Memory B cell (primary cell): ENCODE results near the gene CHD3.
"Not testable (repeated sequence)": the region's sequence is repeated elsewhere in the genome, so short reads cannot be mapped to it uniquely, and the experiment has no call there.

ENCODE experiments used
- ATAC-seq: fragments of 150-1000 bp; cut with Tn5 transposase; 2 replicates; pipeline ENCODE4 v1.10.0; 2021; ENCODE audit warnings: low read depth, mild to moderate bottlenecking, moderate library complexity
- DNase-seq, 2 donors: peaks; one replicate each; pipeline ENCODE4 v3.0.0; 2022; ENCODE audit warnings: low spot score in 2 of 2
- H3K27ac Mint-ChIP-seq: one replicate; pipeline ENCODE4 v1.8.0; 2022; ENCODE audit warnings: mild to moderate bottlenecking, moderate library complexity, mixed read lengths
- H3K27me3 Mint-ChIP-seq: one replicate; pipeline ENCODE4 v1.8.0; 2022; ENCODE audit warnings: mixed read lengths
- H3K36me3 Mint-ChIP-seq: one replicate; pipeline ENCODE4 v1.8.0; 2022; ENCODE audit warnings: mild to moderate bottlenecking, mixed read lengths
- H3K4me1 Mint-ChIP-seq: one replicate; pipeline ENCODE4 v1.8.0; 2022; ENCODE audit warnings: mixed read lengths
- H3K4me3 Mint-ChIP-seq: one replicate; pipeline ENCODE4 v1.8.0; 2022; ENCODE audit warnings: mild to moderate bottlenecking, moderate library complexity, mixed read lengths
- H3K9me3 Mint-ChIP-seq: one replicate; pipeline ENCODE4 v1.8.0; 2022; ENCODE audit warnings: mixed read lengths

Gene CHD3

DNA sequence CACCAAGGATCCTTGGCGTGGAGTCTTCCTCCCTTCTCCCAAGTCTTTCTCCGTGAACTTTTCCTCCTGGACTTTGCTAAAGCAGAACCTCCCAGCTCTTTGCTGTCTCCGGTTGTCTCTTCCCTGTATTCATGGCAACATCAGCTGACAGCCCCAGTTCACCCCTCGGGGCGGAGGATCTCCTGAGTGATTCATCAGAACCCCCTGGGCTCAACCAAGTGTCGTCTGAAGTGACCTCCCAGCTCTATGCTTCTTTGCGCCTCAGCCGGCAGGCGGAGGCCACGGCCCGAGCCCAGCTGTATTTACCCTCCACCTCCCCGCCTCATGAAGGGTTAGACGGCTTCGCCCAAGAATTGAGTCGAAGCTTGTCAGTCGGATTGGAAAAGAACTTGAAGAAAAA lies 44.4 kb downstream of the CHD3 start:
- H3K9me3 Mint-ChIP-seq = no peaks in the 10 kb centered on the region
- peak overlapping the region; percentile 92 for H3K4me3 Mint-ChIP-seq
- ATAC-seq = no peak
- peak overlapping the region; percentile 92 for H3K27ac Mint-ChIP-seq
- H3K4me1 Mint-ChIP-seq = peaks cover 20% of the 10 kb centered on the region
- DNase-seq = no peak
- H3K27me3 Mint-ChIP-seq = no peaks in the 10 kb centered on the region
- H3K36me3 Mint-ChIP-seq = peaks cover 9% of the 10 kb centered on the region

DNA sequence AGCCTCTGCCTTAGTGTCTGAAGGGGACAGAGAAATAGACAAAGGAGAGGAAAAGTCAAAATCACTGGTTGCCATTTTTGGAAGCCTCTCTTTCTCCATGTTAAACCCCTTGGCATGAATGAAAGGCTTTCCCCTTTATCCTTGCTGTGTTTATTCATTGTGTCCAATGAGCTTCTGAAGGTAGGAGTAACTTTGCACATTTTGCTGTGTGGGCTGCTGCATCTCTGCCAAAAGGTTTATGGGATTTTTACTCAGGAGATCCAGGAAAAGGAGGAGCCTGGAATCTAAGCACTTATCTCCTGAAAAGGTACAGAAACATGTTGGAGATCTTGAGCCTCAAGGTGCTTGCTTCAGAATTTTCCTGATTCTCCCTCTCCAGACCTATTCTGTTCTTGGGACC lies 47.3 kb downstream of the CHD3 start:
- no peak for ATAC-seq
- no peak for DNase-seq
- no peak overlapping the region for H3K4me3 Mint-ChIP-seq
- no peak overlapping the region for H3K27ac Mint-ChIP-seq
- peaks cover 20% of the 10 kb centered on the region for H3K36me3 Mint-ChIP-seq
- H3K4me1 Mint-ChIP-seq = peaks cover 19% of the 10 kb centered on the region
- H3K9me3 Mint-ChIP-seq = no peaks in the 10 kb centered on the region
- H3K27me3 Mint-ChIP-seq = no peaks in the 10 kb centered on the region

DNA sequence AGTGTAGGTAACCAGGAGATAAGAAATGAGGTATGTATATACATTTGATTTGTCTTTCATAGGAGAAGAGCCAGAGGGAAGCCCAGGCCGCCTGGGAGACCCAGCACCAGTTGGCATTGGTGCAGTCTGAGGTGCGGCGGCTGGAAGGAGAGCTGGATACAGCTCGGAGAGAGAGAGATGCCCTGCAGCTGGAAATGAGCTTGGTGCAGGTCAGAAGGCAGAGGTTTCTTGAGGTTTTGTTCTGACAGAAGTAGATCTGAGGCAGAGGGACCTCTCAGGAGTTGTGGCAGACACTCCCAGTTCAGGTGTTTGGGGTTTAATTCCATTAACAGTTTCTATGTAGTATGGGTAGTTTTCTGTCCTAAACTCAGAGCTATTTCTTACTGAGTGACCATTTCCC lies 51.4 kb downstream of the CHD3 start:
- Mint-ChIP-seq H3K36me3 (peaks cover 31% of the 10 kb centered on the region), H3K4me3 (no peak overlapping the region), H3K27me3 (no peaks in the 10 kb centered on the region), H3K9me3 (no peaks in the 10 kb centered on the region), H3K27ac (no peak overlapping the region), H3K4me1 (no peaks in the 10 kb centered on the region)
- no peak for DNase-seq
- no peak for ATAC-seq

DNA sequence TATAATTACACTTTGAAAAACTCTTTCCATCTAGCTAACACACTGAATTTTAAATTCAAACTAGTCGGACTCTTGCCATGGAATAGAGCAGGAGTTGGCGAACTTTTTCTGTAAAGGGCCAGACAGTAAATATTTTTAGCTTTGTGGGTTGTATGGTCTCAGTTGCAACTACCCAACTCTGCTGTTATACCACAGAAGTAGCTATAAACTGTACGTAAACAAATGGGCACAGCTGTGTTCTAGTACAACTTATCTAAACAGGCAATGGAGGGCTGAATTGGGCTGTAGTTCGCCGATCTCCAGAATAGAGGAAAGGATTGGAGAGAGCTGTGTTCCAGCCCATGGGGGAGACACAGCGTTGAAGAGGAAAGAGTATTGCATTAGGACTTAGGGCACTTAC lies 52.2 kb downstream of the CHD3 start:
- ATAC-seq (no peak), DNase-seq (no peak)
- no peak overlapping the region for H3K27ac Mint-ChIP-seq
- H3K9me3 Mint-ChIP-seq = no peaks in the 10 kb centered on the region
- peaks cover 32% of the 10 kb centered on the region for H3K36me3 Mint-ChIP-seq
- H3K4me3 Mint-ChIP-seq = no peak overlapping the region
- peaks cover 2% of the 10 kb centered on the region for H3K4me1 Mint-ChIP-seq
- H3K27me3 Mint-ChIP-seq = no peaks in the 10 kb centered on the region

DNA sequence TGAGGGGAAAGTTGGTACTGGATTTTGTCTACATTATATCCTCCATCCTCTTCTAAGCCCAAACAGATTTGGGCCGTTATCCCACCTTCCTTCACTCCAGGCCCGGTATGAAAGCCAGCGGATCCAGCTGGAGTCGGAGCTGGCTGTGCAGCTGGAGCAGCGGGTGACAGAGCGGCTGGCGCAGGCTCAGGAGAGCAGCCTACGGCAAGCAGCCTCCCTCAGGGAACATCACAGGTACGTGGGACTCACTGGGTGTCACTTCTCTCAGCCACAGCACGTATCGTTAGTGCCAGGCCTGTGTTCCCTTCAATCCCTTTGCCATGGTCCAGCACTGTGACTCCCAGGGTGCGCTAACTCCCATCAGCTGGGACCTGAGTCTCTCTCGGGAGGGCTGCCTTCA lies 54.7 kb downstream of the CHD3 start:
- ATAC-seq = no peak
- Mint-ChIP-seq H3K4me1 (peaks cover 2% of the 10 kb centered on the region), H3K36me3 (peaks cover 42% of the 10 kb centered on the region), H3K9me3 (no peaks in the 10 kb centered on the region), H3K27ac (no peak overlapping the region), H3K27me3 (no peaks in the 10 kb centered on the region), H3K4me3 (no peak overlapping the region)
- DNase-seq = no peak

DNA sequence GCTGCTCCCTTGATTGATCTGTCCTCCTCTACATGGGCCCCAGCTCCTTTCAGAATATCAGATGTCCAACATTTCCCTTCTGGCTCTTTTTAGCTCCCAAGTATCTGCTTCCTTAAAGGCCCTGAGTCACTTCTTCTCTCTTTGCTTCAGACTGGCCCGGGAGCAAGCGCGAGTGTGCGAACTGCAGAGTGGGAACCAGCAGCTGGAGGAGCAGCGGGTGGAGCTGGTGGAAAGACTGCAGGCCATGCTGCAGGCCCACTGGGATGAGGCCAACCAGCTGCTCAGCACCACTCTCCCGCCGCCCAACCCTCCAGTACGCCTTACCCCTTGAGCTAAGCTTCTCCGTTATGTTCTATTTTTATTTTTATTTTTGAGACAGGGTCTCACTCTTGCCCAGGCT lies 55.7 kb downstream of the CHD3 start:
- Mint-ChIP-seq H3K27me3 (no peaks in the 10 kb centered on the region), H3K9me3 (no peaks in the 10 kb centered on the region), H3K4me3 (no peak overlapping the region), H3K4me1 (peaks cover 2% of the 10 kb centered on the region), H3K36me3 (peaks cover 49% of the 10 kb centered on the region), H3K27ac (no peak overlapping the region)
- ATAC-seq (no peak), DNase-seq (no peak)

DNA sequence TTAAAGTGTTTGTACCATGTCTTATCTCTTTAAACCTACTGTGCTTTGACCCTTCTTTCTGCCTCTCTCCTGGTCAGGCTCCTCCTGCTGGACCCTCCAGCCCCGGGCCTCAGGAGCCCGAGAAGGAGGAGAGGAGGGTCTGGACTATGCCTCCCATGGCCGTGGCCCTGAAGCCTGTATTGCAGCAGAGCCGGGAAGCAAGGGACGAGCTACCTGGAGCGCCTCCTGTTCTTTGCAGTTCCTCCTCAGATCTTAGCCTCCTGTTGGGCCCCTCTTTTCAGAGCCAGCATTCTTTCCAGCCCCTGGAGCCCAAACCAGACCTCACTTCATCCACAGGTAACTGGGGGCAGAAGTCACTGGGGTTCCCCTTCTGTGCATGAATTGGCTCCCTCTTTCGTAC lies 57.1 kb downstream of the CHD3 start:
- ATAC-seq (no peak), DNase-seq (no peak)
- Mint-ChIP-seq H3K27me3 (no peaks in the 10 kb centered on the region), H3K4me1 (peaks cover 2% of the 10 kb centered on the region), H3K4me3 (no peak overlapping the region), H3K36me3 (peaks cover 42% of the 10 kb centered on the region), H3K27ac (no peak overlapping the region), H3K9me3 (no peaks in the 10 kb centered on the region)

DNA sequence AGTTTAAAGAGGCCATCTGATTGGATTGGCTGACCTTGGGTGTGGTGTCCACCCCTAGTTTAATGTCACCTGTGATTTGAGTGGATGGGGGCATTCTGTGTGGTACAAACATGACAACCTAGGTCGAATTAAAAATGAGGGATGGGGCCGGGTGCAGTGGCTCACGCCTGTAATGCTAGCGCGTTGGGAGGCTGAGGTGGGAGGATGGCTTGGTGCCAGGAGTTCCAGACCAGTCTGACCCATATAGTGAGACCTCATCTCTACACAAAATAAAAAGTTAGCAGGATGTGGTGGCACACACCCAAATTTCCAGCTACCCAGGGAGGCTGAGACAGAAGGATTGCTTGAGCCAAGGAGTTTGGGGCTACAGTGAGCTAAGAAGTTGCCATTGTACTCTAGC lies 57.9 kb downstream of the CHD3 start:
- H3K9me3 Mint-ChIP-seq = no peaks in the 10 kb centered on the region
- H3K4me1 Mint-ChIP-seq = peaks cover 4% of the 10 kb centered on the region
- H3K27me3 Mint-ChIP-seq = no peaks in the 10 kb centered on the region
- no peak for DNase-seq
- H3K27ac Mint-ChIP-seq = no peak overlapping the region
- H3K36me3 Mint-ChIP-seq = peaks cover 39% of the 10 kb centered on the region
- ATAC-seq = no peak
- H3K4me3 Mint-ChIP-seq = no peak overlapping the region

DNA sequence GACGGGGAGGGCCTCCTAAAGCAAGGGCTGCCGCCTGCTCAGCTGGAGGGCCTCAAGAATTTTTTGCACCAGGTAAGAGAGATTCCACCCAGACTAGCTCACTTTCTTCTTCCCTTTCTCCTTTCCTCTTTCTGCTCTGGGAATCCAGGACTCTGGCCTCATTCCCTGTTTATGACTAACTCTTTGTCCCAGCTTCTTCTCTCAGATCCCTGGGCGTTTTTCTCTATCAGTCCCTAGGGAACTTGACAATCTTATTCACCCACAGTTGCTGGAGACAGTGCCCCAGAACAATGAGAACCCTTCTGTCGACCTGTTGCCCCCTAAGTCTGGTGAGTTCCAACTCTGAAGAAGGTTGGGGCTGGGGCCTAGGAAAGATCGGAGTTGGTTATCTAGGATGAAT lies 59.1 kb downstream of the CHD3 start:
- H3K27ac Mint-ChIP-seq = no peak overlapping the region
- no peak for ATAC-seq

DNA sequence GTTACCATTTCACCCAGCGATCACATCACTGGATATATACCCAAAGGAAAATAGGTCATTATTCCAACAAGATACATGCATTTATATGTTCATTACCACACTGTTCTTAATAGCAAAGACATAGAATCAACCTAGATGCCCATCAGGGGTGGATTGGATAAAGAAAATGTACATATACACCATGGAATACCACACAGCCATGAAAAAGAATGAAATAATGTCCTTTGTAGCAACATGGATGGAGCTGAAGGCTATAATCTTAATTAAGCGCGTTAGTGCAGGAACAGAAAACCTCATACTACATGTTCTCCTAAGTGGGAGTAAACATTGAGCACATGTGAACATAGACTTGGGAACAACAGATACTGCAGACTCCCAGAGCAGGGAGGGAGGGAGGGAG lies 62.0 kb downstream of the CHD3 start:
- Mint-ChIP-seq H3K36me3 (peaks cover 27% of the 10 kb centered on the region), H3K27ac (no peak overlapping the region), H3K4me1 (peaks cover 5% of the 10 kb centered on the region), H3K4me3 (no peak overlapping the region), H3K27me3 (no peaks in the 10 kb centered on the region), H3K9me3 (no peaks in the 10 kb centered on the region)
- ATAC-seq (no peak), DNase-seq (no peak)

More for the DNA sequence above, 59.1 kb downstream of the CHD3 start:
- Mint-ChIP-seq H3K4me3 (no peak overlapping the region), H3K36me3 (peaks cover 39% of the 10 kb centered on the region), H3K9me3 (no peaks in the 10 kb centered on the region), H3K4me1 (peaks cover 6% of the 10 kb centered on the region), H3K27me3 (no peaks in the 10 kb centered on the region)
- DNase-seq = no peak

DNA sequence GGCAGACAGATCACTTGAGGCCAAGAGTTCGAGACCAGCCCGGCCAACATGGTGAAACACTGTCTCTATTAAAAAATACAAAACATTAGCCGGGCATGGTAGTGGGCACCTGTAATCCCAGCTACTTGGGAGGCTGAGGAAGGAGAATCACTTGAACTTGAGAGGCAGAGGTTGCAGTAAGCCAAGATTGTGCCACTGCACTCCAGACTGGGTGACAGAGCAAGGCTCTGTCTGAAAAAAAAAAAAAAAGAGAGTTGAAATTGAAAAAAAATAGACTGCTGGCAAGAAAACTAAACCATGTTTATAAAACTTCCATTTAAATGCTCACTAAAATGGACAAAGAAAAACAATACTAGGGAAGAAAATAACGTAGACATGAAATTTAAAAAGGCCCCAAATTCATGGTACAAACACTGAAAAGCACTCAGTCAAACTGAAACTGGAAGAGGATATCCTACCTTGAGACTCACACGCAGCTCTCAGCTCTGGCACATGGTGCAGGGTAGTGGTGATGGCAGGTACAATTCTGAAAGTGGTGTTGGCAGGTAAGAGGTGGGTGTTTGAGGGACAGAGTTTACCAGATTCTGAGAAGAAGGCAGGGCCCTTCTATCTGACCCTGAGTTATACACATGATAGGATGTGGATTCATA lies 62.7 kb downstream of the CHD3 start:
- ATAC-seq = peak; percentile 99
- Mint-ChIP-seq H3K4me1 (peaks cover 4% of the 10 kb centered on the region), H3K4me3 (no peak overlapping the region), H3K36me3 (peaks cover 22% of the 10 kb centered on the region), H3K27me3 (no peaks in the 10 kb centered on the region), H3K27ac (peak overlapping the region; percentile 76), H3K9me3 (no peaks in the 10 kb centered on the region)
- DNase-seq = peak in 1 of 2 donors; percentile 16

DNA sequence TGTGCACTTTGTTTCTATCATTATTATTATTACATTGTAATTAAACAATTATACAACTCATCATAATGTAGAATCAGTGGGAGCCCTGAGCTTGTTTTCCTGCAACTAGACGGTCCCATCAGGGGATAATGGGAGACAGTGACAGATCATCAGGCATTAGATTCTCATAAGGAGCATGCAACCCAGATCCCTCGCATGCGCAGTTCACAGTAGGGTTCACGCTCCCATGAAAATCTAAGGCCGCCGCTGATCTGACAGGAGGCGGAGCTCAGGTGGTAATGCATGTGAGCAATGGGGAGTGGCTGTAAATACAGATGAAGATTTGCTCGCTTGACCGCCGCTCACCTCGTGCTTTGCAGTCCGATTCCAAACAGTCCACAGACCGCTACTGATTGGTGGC lies 64.7 kb downstream of the CHD3 start:
- not testable (repeated sequence) for H3K27me3 Mint-ChIP-seq, ATAC-seq, DNase-seq, H3K9me3 Mint-ChIP-seq, H3K27ac Mint-ChIP-seq, H3K4me3 Mint-ChIP-seq, H3K4me1 Mint-ChIP-seq
- H3K36me3 Mint-ChIP-seq = peaks cover 11% of the 10 kb centered on the region

DNA sequence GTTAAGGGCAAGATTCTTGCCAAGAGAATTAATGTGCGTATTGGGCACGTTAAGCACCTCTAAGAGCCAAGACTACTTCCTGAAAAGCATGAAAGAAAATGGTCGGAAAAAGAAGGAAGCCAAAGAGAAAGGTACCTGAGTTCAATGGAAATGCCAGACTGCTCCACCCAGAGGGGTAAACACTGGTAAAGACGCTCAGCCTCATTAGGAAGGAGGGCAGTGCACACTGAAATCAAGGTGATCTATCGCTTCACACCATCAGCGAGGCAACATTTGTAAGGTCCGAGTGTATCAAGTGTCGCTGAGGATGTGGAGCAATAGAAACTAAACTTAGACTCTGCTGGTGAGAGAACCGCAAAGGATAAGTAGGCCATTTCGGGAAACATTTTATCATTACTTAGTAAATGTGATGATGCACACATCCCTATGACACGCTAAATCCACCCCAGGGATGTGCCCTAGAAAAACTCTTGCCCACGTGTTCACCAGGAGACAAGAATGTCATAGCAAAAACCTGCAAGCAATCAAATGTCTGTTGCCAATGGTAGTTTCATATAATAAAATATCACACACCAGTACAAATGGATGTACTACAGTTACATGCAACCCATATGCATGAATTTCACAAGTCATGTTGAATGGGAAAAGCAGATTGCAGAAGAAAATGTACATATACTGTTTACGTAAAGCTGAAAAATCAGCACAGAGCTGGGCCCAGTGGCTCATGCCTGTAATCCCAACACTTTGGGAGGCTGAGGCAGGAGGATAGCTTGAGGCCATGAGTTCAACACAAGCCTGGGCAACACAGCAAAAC lies 67.0 kb downstream of the CHD3 start:
- no peak overlapping the region for H3K4me3 Mint-ChIP-seq
- H3K27ac Mint-ChIP-seq = no peak overlapping the region
- no peak for ATAC-seq

DNA sequence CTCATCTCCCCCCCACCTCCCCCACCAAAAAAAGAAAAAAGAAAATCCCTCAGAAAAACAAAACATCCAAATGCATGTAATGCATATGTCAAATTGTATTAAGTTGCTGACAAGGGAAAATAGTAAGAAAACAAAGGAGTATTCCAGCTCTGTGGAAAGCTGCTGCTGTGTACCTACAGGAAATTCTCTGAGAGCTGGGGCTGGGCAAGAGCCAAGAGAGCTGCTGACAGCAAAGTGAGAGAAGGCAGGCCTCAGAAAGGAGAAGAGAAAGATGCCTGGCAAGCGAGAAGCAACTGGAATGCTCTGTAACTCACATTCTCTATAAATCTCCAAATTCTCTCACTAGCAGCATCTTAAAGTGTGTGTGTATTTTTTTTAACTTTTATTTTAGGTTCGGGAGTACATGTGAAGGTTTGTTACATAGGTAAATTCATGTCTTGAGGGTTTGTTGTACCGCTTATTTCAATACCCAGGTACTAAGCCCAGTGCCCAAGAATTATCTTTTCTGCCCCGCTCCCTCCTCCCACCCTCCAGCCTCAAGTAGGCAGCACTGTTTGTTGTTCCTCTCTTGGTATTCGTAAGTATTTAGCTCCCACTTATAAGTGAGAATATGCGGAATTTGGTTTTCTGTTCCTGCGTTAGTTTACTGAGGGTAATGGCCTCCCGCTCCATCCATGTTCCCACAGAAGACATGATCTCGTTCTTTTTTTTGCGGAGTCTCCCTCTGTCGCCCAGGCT lies 67.8 kb downstream of the CHD3 start:
- Mint-ChIP-seq H3K36me3 (no peaks in the 10 kb centered on the region), H3K4me1 (peaks cover 2% of the 10 kb centered on the region), H3K27ac (no peak overlapping the region), H3K4me3 (no peak overlapping the region), H3K9me3 (no peaks in the 10 kb centered on the region), H3K27me3 (peaks cover 10% of the 10 kb centered on the region)
- DNase-seq = no peak
- ATAC-seq = no peak

More for the DNA sequence above, 67.0 kb downstream of the CHD3 start:
- Mint-ChIP-seq H3K9me3 (no peaks in the 10 kb centered on the region), H3K4me1 (peaks cover 4% of the 10 kb centered on the region), H3K27me3 (peaks cover 8% of the 10 kb centered on the region), H3K36me3 (no peaks in the 10 kb centered on the region)
- no peak for DNase-seq
